Activated CD8-positive, alpha-beta T cell treated with anti-CD3 and anti-CD28 coated beads, Interleukin-2, amount 10 ng/mL, durations not matched to agents 7 days and 5 days (primary cell): Measurements from ENCODE around the gene CNIH2. TPM values are rescaled to one million over a fixed set of nuclear protein-coding genes. Genes with fewer than 3 reads are reported as not detected.

Source experiments
- ATAC-seq: fragments of 150-1000 bp; cut with Tn5 transposase; one replicate; pipeline ENCODE4 v1.10.0; 2021; ENCODE audit warnings: moderate library complexity
- CTCF ChIA-PET: fragments of 350-600 bp; sonication (Branson Sonifier 250); formaldehyde crosslinking; loops from one replicate; lab custom pipeline; 2021; ENCODE audit warnings: antibody characterized with exemption; lab: Charles Lee
- POLR2A ChIA-PET: fragments of 350-600 bp; sonication (Branson Sonifier 250); formaldehyde crosslinking; loops from one replicate; lab custom pipeline; 2021; ENCODE audit warnings: antibody characterized with exemption; lab: Charles Lee
- DNase-seq: peaks from one replicate; pipeline ENCODE4 v3.0.0-alpha.2; 2020
- H3K27ac Mint-ChIP-seq: one replicate; pipeline ENCODE4 v1.8.0; 2021; ENCODE audit warnings: mild to moderate bottlenecking, mixed read lengths
- H3K27me3 Mint-ChIP-seq: one replicate; pipeline ENCODE4 v1.8.0; 2021; ENCODE audit warnings: low read depth, mixed read lengths
- H3K36me3 Mint-ChIP-seq: one replicate; pipeline ENCODE4 v1.8.0; 2021; ENCODE audit warnings: low read depth, mixed read lengths
- H3K4me1 Mint-ChIP-seq: one replicate; pipeline ENCODE4 v1.8.0; 2021; ENCODE audit warnings: low read depth, mixed read lengths
- H3K4me3 Mint-ChIP-seq: one replicate; pipeline ENCODE4 v1.8.0; 2021; ENCODE audit warnings: mild to moderate bottlenecking, mixed read lengths
- H3K9me3 Mint-ChIP-seq: one replicate; pipeline ENCODE4 v1.8.0; 2022; ENCODE audit warnings: mixed read lengths; ENCODE audit not compliant: insufficient read depth
- total RNA-seq, 2 experiments: library from RNA; stranded (reverse); gene quantifications; one replicate each; pipeline ENCODE4 v1.2.3, GENCODE V29; 2021

Gene CNIH2
- total RNA-seq, 2 experiments from 2014 or later, result 2.7 to 3.6 TPM

GRCh38 chr11:66325263-66325671, 47.3 kb downstream of the CNIH2 start:
- CTCF ChIA-PET, result interaction anchor here (2.3 to 3.8 kb wide), 2 partner anchors 8 to 13 kb away, joined by 15 to 87 read pairs; partner anchors contain the start of gene CD248
- Mint-ChIP-seq H3K4me3 (peak overlapping the region; percentile 59), H3K9me3 (peaks cover under 1% of the 10 kb centered on the region), H3K36me3 (peaks cover 3% of the 10 kb centered on the region), H3K27me3 (no peaks in the 10 kb centered on the region), H3K4me1 (peaks cover 78% of the 10 kb centered on the region), H3K27ac (peak overlapping the region; percentile 98)
- POLR2A ChIA-PET, result interaction anchor here (3.0 kb wide), 1 partner anchor 13 kb away, joined by 45 read pairs; no protein-coding TSS in a partner anchor
- ATAC-seq (peak; percentile 10), DNase-seq (peak; percentile 32)

GRCh38 chr11:66326261-66327111, 48.5 kb downstream of the CNIH2 start:
- Mint-ChIP-seq H3K36me3 (no peaks in the 10 kb centered on the region), H3K4me1 (peaks cover 73% of the 10 kb centered on the region), H3K27me3 (no peaks in the 10 kb centered on the region), H3K4me3 (peak overlapping the region; percentile 59), H3K9me3 (no peaks in the 10 kb centered on the region), H3K27ac (peak overlapping the region; percentile 98)
- ChIA-PET POLR2A (interaction anchor here (0.6 to 3.0 kb wide), 4 partner anchors 9 to 18 kb away, joined by 3 to 45 read pairs (median 21); partner anchors contain the start of genes BRMS1, CD248 and RIN1), CTCF (interaction anchor here (1.0 to 3.8 kb wide), 7 partner anchors 9 to 60 kb away, joined by 3 to 87 read pairs (median 4); partner anchors contain the start of genes CD248, RIN1 and SLC29A2)
- peak; percentile 86 for DNase-seq
- ATAC-seq, result peak; percentile 61

DNA sequence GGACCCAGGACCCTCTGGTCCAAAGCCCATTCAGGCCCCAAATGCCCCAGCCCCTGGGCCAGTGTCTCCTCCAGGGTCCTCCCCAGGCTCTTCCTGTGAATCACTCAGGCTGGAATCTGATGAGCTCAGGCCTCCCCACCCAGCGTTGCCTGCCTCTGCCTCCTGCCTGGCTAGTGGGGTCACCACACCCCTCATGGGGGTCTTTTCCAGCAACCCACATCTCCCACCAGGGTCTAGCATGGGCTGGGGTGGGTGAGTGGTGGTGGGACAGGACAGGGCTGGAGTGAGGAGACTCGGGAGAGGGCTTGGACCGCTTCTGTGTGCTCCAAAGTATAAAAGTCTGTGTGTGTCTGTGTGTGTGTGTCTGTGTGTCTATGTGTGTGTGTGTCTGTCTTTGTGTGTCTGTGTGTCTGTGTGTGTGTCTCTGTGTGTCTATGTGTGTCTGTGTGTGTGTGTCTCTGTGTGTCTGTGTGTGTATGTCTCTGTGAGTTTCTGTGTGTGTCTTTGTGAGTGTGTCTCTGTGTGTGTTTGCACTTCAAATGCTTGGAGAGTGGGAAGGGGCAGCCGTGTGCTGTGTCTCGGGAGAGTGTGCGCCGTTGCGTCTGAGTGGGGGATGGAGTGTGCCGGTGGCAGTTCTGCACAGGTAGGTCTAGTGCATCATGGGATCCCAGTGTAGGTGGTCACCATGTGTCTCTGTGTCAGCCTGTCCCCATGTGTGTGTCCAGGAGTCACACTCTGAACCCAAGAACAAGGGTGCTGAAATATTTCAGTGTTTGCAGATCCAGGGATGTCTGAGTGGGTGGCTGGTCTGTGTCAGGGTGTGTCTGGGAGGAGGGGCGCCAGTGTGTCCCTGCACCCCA, 49.4 kb downstream of the CNIH2 start:
- no peaks in the 10 kb centered on the region for H3K9me3 Mint-ChIP-seq
- H3K27ac Mint-ChIP-seq, result peak overlapping the region; percentile 85
- H3K27me3 Mint-ChIP-seq, result no peaks in the 10 kb centered on the region
- ChIA-PET POLR2A (interaction anchor here (0.6 to 3.0 kb wide), 4 partner anchors 8 to 17 kb away, joined by 3 to 45 read pairs (median 21); partner anchors contain the start of genes BRMS1, CD248 and RIN1), CTCF (interaction anchor here (1.0 to 3.8 kb wide), 7 partner anchors 9 to 59 kb away, joined by 3 to 87 read pairs (median 4); partner anchors contain the start of genes CD248, RIN1 and SLC29A2)
- H3K4me1 Mint-ChIP-seq, result peaks cover 66% of the 10 kb centered on the region
- DNase-seq (no peak), ATAC-seq (no peak)
- H3K36me3 Mint-ChIP-seq, result no peaks in the 10 kb centered on the region
- H3K4me3 Mint-ChIP-seq, result no peak overlapping the region

DNA sequence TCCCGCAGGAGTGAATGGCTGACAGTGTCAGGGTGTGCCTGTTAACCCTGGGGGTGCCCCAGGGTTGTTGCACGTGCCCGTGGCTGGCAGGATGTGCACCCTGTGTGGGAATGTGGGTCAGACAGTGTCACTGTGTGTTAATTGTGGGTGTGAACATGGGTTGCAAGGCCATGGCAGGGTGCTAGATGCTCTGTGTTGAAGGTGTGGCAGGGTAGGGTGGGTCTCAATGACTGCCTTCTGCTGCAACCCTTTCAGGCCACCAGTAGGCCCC, 50.0 kb downstream of the CNIH2 start:
- H3K4me3 Mint-ChIP-seq, result no peak overlapping the region
- CTCF ChIA-PET, result no interaction called here
- POLR2A ChIA-PET, result no interaction called here
- DNase-seq (peak; percentile 60), ATAC-seq (peak; percentile 54)
- no peaks in the 10 kb centered on the region for H3K27me3 Mint-ChIP-seq
- H3K27ac Mint-ChIP-seq, result peak overlapping the region; percentile 85
- H3K4me1 Mint-ChIP-seq, result peaks cover 61% of the 10 kb centered on the region
- H3K36me3 Mint-ChIP-seq, result no peaks in the 10 kb centered on the region
- no peaks in the 10 kb centered on the region for H3K9me3 Mint-ChIP-seq

- H3K36me3 Mint-ChIP-seq, result no peaks in the 10 kb centered on the region
- CTCF ChIA-PET, result interaction anchor here (0.7 to 8.7 kb wide), 8 partner anchors 10 to 58 kb away, joined by 3 to 194 read pairs (median 3); partner anchors contain the start of genes CD248, TMEM151A and YIF1A
- DNase-seq (peak; percentile 85), ATAC-seq (peak; percentile 78)
- H3K27ac Mint-ChIP-seq, result peak overlapping the region; percentile 85
- POLR2A ChIA-PET, result interaction anchor here (2.2 kb wide), 1 partner anchor 15 kb away, joined by 20 read pairs; no protein-coding TSS in a partner anchor
- H3K9me3 Mint-ChIP-seq, result no peaks in the 10 kb centered on the region
- peaks cover 55% of the 10 kb centered on the region for H3K4me1 Mint-ChIP-seq
- no peaks in the 10 kb centered on the region for H3K27me3 Mint-ChIP-seq
- H3K4me3 Mint-ChIP-seq, result peak overlapping the region; percentile 4
Observed at GRCh38 chr11:66328302-66329144, 50.5 kb downstream of the CNIH2 start.

- Mint-ChIP-seq H3K27me3 (no peaks in the 10 kb centered on the region), H3K9me3 (no peaks in the 10 kb centered on the region), H3K27ac (no peak overlapping the region), H3K4me1 (peaks cover 48% of the 10 kb centered on the region), H3K36me3 (no peaks in the 10 kb centered on the region), H3K4me3 (no peak overlapping the region)
- ChIA-PET CTCF (interaction anchor here (0.7 to 8.7 kb wide), 8 partner anchors 9 to 57 kb away, joined by 3 to 194 read pairs (median 3); partner anchors contain the start of genes CD248, TMEM151A and YIF1A), POLR2A (interaction anchor here (2.2 kb wide), 1 partner anchor 16 kb away, joined by 20 read pairs; no protein-coding TSS in a partner anchor)
- no peak for DNase-seq
- ATAC-seq, result no peak
Observed at GRCh38 chr11:66329165-66329673, 51.2 kb downstream of the CNIH2 start.

DNA sequence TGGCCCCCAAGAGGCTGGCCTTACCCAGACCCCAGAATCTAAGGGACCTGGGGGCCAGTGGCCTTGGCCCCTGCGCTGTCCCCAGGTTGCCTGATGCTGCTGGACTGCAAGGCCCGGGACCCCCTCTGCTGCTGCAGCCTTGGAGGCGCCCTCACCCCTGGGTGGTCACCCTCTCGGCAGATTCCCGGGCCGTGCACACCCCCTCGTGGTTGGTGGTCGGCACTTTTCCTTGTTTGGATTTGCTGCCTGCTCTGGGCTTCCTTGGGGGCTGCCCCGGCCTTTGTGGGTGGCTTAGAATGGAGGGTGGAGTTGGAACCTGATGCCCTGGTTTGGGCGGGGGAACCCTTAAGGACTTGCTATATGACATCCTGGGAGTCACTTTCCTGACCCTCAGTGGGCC, 53.0 kb downstream of the CNIH2 start:
- ChIA-PET POLR2A (interaction anchor here (1.5 kb wide), 1 partner anchor 41 kb away, joined by 4 read pairs; no protein-coding TSS in a partner anchor), CTCF (interaction anchor here (0.9 to 8.7 kb wide), 6 partner anchors 9 to 58 kb away, joined by 3 to 194 read pairs (median 4); partner anchors contain the start of gene BRMS1)
- no peaks in the 10 kb centered on the region for H3K27me3 Mint-ChIP-seq
- H3K4me1 Mint-ChIP-seq, result peaks cover 38% of the 10 kb centered on the region
- H3K36me3 Mint-ChIP-seq, result no peaks in the 10 kb centered on the region
- ATAC-seq (no peak), DNase-seq (no peak)
- no peak overlapping the region for H3K4me3 Mint-ChIP-seq
- H3K27ac Mint-ChIP-seq, result no peak overlapping the region
- H3K9me3 Mint-ChIP-seq, result no peaks in the 10 kb centered on the region

GRCh38 chr11:66331542-66332370, 53.8 kb downstream of the CNIH2 start:
- Mint-ChIP-seq H3K36me3 (peaks cover 4% of the 10 kb centered on the region), H3K9me3 (no peaks in the 10 kb centered on the region), H3K4me1 (peaks cover 40% of the 10 kb centered on the region), H3K4me3 (no peak overlapping the region), H3K27me3 (no peaks in the 10 kb centered on the region), H3K27ac (no peak overlapping the region)
- DNase-seq, result no peak
- ChIA-PET CTCF (interaction anchor here (0.9 to 8.7 kb wide), 6 partner anchors 9 to 57 kb away, joined by 3 to 194 read pairs (median 4); partner anchors contain the start of gene BRMS1), POLR2A (interaction anchor here (1.5 to 1.6 kb wide), 2 partner anchors 19 to 41 kb away, joined by 4 to 9 read pairs; no protein-coding TSS in a partner anchor)
- ATAC-seq, result no peak

DNA sequence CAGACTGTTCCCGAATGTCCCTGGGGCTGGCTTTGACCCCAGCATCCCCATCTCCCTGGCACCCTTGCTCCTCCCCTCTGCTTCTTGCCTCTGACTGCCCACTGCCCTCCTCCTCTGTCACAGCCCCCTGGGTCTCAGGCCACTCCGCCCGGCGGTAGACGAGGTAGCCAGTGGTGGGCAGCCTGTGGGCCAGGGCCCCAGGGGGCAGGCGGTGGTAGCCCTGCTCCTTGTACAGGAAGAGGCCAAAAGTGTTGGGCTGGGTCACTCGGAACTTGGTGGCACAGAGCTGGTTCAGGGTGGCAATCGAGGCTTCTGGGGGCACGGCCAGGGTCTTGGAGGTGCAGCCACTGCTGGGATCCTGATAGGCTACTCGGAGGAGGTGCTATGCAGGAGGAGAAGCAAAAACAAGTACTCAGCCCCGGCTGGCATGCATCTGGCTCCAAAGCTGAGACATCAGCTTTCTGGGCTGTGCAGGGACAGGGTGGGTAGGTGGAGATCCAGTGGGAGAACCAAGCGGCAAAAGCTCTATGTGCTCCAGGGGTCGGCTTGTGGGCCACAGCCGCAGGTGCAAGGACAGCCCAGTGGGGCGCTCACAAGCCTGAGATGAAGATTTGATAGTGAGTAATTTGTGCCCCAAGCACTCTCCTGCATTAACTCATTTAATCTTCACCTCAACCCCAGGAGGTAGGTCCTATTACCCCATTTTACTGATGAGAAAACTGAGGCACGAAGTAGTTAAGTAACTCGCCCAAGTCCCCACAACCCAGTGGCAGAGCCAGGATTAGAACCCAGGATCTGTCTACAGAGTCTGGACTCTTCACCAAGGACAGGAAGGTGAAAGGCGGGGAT, 54.6 kb downstream of the CNIH2 start:
- Mint-ChIP-seq H3K9me3 (no peaks in the 10 kb centered on the region), H3K4me3 (no peak overlapping the region), H3K4me1 (peaks cover 42% of the 10 kb centered on the region), H3K27me3 (no peaks in the 10 kb centered on the region), H3K27ac (no peak overlapping the region), H3K36me3 (peaks cover 12% of the 10 kb centered on the region)
- no peak for DNase-seq
- POLR2A ChIA-PET, result interaction anchor here (1.5 to 1.6 kb wide), 2 partner anchors 20 to 40 kb away, joined by 4 to 9 read pairs; no protein-coding TSS in a partner anchor
- CTCF ChIA-PET, result interaction anchor here (0.6 to 8.7 kb wide), 4 partner anchors 13 to 54 kb away, joined by 3 to 194 read pairs (median 6); partner anchors contain the start of gene BRMS1
- ATAC-seq, result no peak
